ENCODE measurements around the gene NSRP1.

- TF ChIP-seq CTCF (IDR thresholded peaks at IDR 0.05) (no peak), POLR2A (IDR thresholded peaks at IDR 0.05) (no peak), POLR2AphosphoS5 (IDR thresholded peaks at IDR 0.05) (no peak), EP300 (IDR thresholded peaks at IDR 0.05) (no peak)
These were observed 106.1 kb downstream of the NSRP1 start for GRCh38 chr17:30222721-30223175.
